A549 (cell line): ENCODE data around the gene KRT15. TPM values are rescaled to one million over a fixed set of nuclear protein-coding genes. Genes with fewer than 3 reads are reported as not detected.

ENCODE experiments used
- ATAC-seq, 2 experiments: fragments of 200-7000 bp in 1 of 2; fragments of >200 bp in 1 of 2; cut with Nextera tagmentation in 1 of 2; cut with Tn5 transposase in 1 of 2; 3 replicates each; pipeline versions ENCODE4 v1.8.0 to v1.9.1; 2018 to 2020; ENCODE audit warnings: mild to moderate bottlenecking in 1 of 2, moderate library complexity in 1 of 2
- CTCF ChIA-PET: fragments of 300-600 bp; sonication (Branson Sonifier 250); formaldehyde crosslinking; extraction: SDS; loops from one replicate; lab custom pipeline; 2021; ENCODE audit warnings: antibody characterized with exemption, inconsistent platforms; lab: Yijun Ruan, JAX
- POLR2A ChIA-PET: fragments of 350-600 bp; formaldehyde crosslinking; extraction: SDS; loops from one replicate; lab custom pipeline; 2021; ENCODE audit warnings: antibody characterized with exemption, inconsistent platforms; lab: Yijun Ruan, JAX
- DNase-seq, 2 experiments: peaks; one replicate each; pipeline versions ENCODE4 v3.0.0 to v3.0.0-alpha.2; 2011 to 2016; ENCODE audit warnings: low read depth in 1 of 2, low spot score in 1 of 2
- FAIRE-seq: peaks from 2 replicates; lab custom pipeline; 2011; peaks lifted over from hg19 to GRCh38; lab: Jason Lieb, UNC
- H3K27ac ChIP-seq, 2 experiments: fragments of >200 bp; sonication (Bioruptor Twin); formaldehyde crosslinking; 3 replicates each; pipeline ENCODE4 v1.5.1; 2016 to 2017
- H3K4me1 ChIP-seq: fragments of >200 bp; sonication (Bioruptor Twin); formaldehyde crosslinking; 3 replicates; pipeline ENCODE4 v1.6.1; 2016
- H3K4me2 ChIP-seq: fragments of >200 bp; sonication (Bioruptor Twin); formaldehyde crosslinking; 3 replicates; pipeline ENCODE4 v1.6.1; 2016
- H3K4me3 ChIP-seq: fragments of >200 bp; sonication (Bioruptor Twin); formaldehyde crosslinking; 3 replicates; pipeline ENCODE4 v1.5.1; 2016
- H3K9me3 ChIP-seq: fragments of >200 bp; sonication (Bioruptor Twin); formaldehyde crosslinking; 3 replicates; pipeline ENCODE4 v1.6.1; 2016
- BHLHE40 ChIP-seq: IDR thresholded peaks from 2 replicates; pipeline ENCODE4 v1.6.1; 2012; ENCODE audit warnings: low read depth, low read length, inconsistent platforms
- CBX2 ChIP-seq: fragments of 200-600 bp; sonication (generic); IDR thresholded peaks from 2 replicates; pipeline ENCODE4 v1.6.1; 2016; ENCODE audit warnings: low read depth, mild to moderate bottlenecking, borderline replicate concordance
- CHD2 ChIP-seq: fragments of 150-350 bp; IDR thresholded peaks from 2 replicates; pipeline ENCODE4 v1.6.1; 2014; ENCODE audit warnings: low read length; ENCODE audit not compliant: partially characterized antibody
- EP300 ChIP-seq, 2 experiments: fragments of >200 bp; sonication (Bioruptor Twin); formaldehyde crosslinking; IDR thresholded peaks; 2 replicates in 1 of 2; 3 replicates in 1 of 2; pipeline ENCODE4 v1.6.1; 2016 to 2017
- FOSB ChIP-seq: fragments of 250-450 bp; sonication (Bioruptor Pico); IDR thresholded peaks from 2 replicates; pipeline ENCODE4 v1.5.0; 2020; ENCODE audit warnings: mild to moderate bottlenecking, moderate library complexity
- HDAC2 ChIP-seq: fragments of 200-600 bp; sonication (generic); IDR thresholded peaks from 2 replicates; pipeline ENCODE4 v1.6.1; 2016
- HEYL ChIP-seq: fragments of 250-450 bp; sonication (Bioruptor Pico); IDR thresholded peaks from 2 replicates; pipeline ENCODE4 v1.8.0; 2021; ENCODE audit warnings: mild to moderate bottlenecking, moderate library complexity
- HOXA7 ChIP-seq: fragments of 250-450 bp; sonication (Bioruptor Pico); IDR thresholded peaks from 2 replicates; pipeline ENCODE4 v1.5.0; 2020; ENCODE audit warnings: mild to moderate bottlenecking, moderate library complexity
- JUN ChIP-seq, 2 experiments: fragments of >200 bp; sonication (Bioruptor Twin); formaldehyde crosslinking; IDR thresholded peaks; 2 replicates in 1 of 2; 3 replicates in 1 of 2; pipeline ENCODE4 v1.6.1; 2016 to 2017
- KDM1A ChIP-seq: fragments of 200-600 bp; sonication (generic); IDR thresholded peaks from 2 replicates; pipeline ENCODE4 v1.6.1; 2016; ENCODE audit warnings: low read depth, mild to moderate bottlenecking
- KDM5A ChIP-seq: fragments of 200-600 bp; sonication (generic); IDR thresholded peaks from 2 replicates; pipeline ENCODE4 v1.6.1; 2016; ENCODE audit warnings: antibody characterized with exemption, mild to moderate bottlenecking
- MAFK ChIP-seq: fragments of 450-650 bp; IDR thresholded peaks from 2 replicates; pipeline ENCODE4 v1.6.1; 2014; ENCODE audit not compliant: partially characterized antibody
- MYC ChIP-seq: IDR thresholded peaks from 2 replicates; pipeline ENCODE4 v1.6.1; 2012; ENCODE audit warnings: mild to moderate bottlenecking, inconsistent platforms, low read length, improper control_type of control experiment, borderline replicate concordance
- POLR2A ChIP-seq: IDR thresholded peaks from 2 replicates; pipeline ENCODE4 v1.6.1; 2012; ENCODE audit warnings: mild to moderate bottlenecking, low read length
- RARB ChIP-seq: fragments of 250-450 bp; sonication (Bioruptor Pico); IDR thresholded peaks from 2 replicates; pipeline ENCODE4 v1.8.0; 2021; ENCODE audit warnings: mild to moderate bottlenecking, moderate library complexity
- RFX5 ChIP-seq: fragments of 450-650 bp; IDR thresholded peaks from 2 replicates; pipeline ENCODE4 v1.7.1; 2014; ENCODE audit warnings: antibody characterized with exemption, mild to moderate bottlenecking, moderate library complexity
- RNF2 ChIP-seq: fragments of 200-600 bp; sonication (generic); IDR thresholded peaks from 2 replicates; pipeline ENCODE4 v1.6.1; 2016; ENCODE audit warnings: low read depth, mild to moderate bottlenecking, antibody characterized with exemption, moderate library complexity, borderline replicate concordance
- TP53 ChIP-seq: fragments of 250-450 bp; sonication (Bioruptor Pico); IDR thresholded peaks from 2 replicates; pipeline ENCODE4 v1.5.0; 2021; ENCODE audit warnings: mild to moderate bottlenecking, moderate library complexity
- ZC3H11A ChIP-seq: fragments of 450-650 bp; IDR thresholded peaks from 2 replicates; pipeline ENCODE4 v1.6.1; 2014; ENCODE audit warnings: antibody characterized with exemption, mild to moderate bottlenecking
- ZNF302 ChIP-seq: fragments of 250-450 bp; sonication (Bioruptor Pico); IDR thresholded peaks from 2 replicates; pipeline ENCODE4 v1.9.0; 2021; ENCODE audit warnings: inconsistent platforms, mild to moderate bottlenecking, moderate library complexity
- ZSCAN20 ChIP-seq: fragments of 250-450 bp; sonication (Bioruptor Pico); IDR thresholded peaks from 2 replicates; pipeline ENCODE4 v1.8.0; 2022; ENCODE audit warnings: mild to moderate bottlenecking, moderate library complexity
- WGBS: methylation state at CpG from one replicate; pipeline ENCODE4 v1.1.6; 2017; ENCODE audit errors: missing lambda C conversion rate; 5-methylcytosine and 5-hydroxymethylcytosine counted together
- polyA plus RNA-seq, 4 experiments: library from polyadenylated mRNA; depleted of rRNA in 3 of 4; stranded (reverse); fragments of >200 nt; fragmentation: RNase III in 1 of 4; extraction: RNeasy Plus Mini Kit Qiagen cat#74134 plus additional on column Dnase treatment in 1 of 4; gene quantifications; 2 replicates in 3 of 4; 3 replicates in 1 of 4; pipeline ENCODE4 v1.2.3, GENCODE V29; 2011 to 2017
- TF ChIP-seq, protein P1 (sequence below): IDR thresholded peaks from 2 replicates; pipeline ENCODE4 v1.6.1; 2012; ENCODE audit warnings: low read depth, borderline replicate concordance
- TF ChIP-seq, protein P2 (sequence below): IDR thresholded peaks from 2 replicates; pipeline ENCODE4 v1.6.1; 2012
- TF ChIP-seq, protein P3 (sequence below): fragments of >200 bp; sonication (Bioruptor Twin); formaldehyde crosslinking; IDR thresholded peaks from 3 replicates; pipeline ENCODE4 v1.5.1; 2016

KRT15 gene
- polyA plus RNA-seq, 2 of the 4 experiments (the other 2 are of a cell fraction): 0.62 to 2.1 TPM

DNA sequence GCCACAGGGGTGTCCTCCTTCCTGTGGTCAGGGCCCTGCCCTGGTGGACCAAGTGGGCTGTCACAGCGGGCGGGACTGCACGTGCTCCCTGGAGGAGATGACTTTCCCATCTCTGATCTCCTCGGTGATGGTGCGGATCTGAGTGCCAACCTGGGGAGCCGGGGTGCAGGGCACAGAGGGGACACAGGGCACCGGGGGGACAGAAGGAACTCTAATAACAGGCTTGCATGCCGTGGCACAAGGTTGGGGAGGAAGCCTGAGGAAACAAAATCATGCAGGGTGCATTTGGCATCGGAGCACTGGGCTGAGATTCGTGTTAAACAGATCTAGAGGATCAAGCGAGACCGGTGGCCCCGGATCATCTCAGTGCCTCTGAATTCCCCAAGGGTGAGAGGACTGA lies 32.4 kb downstream of the KRT15 start:
- POLR2A ChIA-PET: no interaction called here
- no peaks in the 10 kb centered on the region for H3K9me3 ChIP-seq
- DNase-seq: no peak
- TF ChIP-seq HOXA7 (no peak), CBX2 (no peak), TP53 (CRISPR knock-in tag) (no peak), HDAC2 (no peak), KDM5A (no peak), RNF2 (no peak), MAFK (no peak), ZSCAN20 (CRISPR knock-in tag) (no peak), MYC (no peak), CHD2 (no peak), POLR2A (no peak), RFX5 (no peak), RARB (CRISPR knock-in tag) (no peak), JUN (IDR thresholded peaks at IDR 0.05) (no peak)
- TF ChIP-seq, protein P1, sequence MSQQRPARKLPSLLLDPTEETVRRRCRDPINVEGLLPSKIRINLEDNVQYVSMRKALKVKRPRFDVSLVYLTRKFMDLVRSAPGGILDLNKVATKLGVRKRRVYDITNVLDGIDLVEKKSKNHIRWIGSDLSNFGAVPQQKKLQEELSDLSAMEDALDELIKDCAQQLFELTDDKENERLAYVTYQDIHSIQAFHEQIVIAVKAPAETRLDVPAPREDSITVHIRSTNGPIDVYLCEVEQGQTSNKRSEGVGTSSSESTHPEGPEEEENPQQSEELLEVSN: no peak
- TF ChIP-seq, protein P2, sequence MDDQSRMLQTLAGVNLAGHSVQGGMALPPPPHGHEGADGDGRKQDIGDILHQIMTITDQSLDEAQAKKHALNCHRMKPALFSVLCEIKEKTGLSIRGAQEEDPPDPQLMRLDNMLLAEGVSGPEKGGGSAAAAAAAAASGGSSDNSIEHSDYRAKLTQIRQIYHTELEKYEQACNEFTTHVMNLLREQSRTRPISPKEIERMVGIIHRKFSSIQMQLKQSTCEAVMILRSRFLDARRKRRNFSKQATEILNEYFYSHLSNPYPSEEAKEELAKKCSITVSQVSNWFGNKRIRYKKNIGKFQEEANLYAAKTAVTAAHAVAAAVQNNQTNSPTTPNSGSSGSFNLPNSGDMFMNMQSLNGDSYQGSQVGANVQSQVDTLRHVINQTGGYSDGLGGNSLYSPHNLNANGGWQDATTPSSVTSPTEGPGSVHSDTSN: no peak
- TF ChIP-seq, all 56 proteins: peak for 0
- no peak overlapping the region for H3K4me2 ChIP-seq
- no peak overlapping the region for H3K27ac ChIP-seq
- WGBS: 71% methylated on average over 13 of the region's 13 CpGs
- ATAC-seq (no peak), FAIRE-seq (no peak)
- CTCF ChIA-PET: interaction anchor here (0.8 to 13.1 kb wide), 9 partner anchors 10 to 179 kb away, joined by 3 to 119 read pairs (median 3); partner anchors contain the start of gene KRT32
- H3K4me3 ChIP-seq: no peak overlapping the region
- H3K4me1 ChIP-seq: no peaks in the 10 kb centered on the region

DNA sequence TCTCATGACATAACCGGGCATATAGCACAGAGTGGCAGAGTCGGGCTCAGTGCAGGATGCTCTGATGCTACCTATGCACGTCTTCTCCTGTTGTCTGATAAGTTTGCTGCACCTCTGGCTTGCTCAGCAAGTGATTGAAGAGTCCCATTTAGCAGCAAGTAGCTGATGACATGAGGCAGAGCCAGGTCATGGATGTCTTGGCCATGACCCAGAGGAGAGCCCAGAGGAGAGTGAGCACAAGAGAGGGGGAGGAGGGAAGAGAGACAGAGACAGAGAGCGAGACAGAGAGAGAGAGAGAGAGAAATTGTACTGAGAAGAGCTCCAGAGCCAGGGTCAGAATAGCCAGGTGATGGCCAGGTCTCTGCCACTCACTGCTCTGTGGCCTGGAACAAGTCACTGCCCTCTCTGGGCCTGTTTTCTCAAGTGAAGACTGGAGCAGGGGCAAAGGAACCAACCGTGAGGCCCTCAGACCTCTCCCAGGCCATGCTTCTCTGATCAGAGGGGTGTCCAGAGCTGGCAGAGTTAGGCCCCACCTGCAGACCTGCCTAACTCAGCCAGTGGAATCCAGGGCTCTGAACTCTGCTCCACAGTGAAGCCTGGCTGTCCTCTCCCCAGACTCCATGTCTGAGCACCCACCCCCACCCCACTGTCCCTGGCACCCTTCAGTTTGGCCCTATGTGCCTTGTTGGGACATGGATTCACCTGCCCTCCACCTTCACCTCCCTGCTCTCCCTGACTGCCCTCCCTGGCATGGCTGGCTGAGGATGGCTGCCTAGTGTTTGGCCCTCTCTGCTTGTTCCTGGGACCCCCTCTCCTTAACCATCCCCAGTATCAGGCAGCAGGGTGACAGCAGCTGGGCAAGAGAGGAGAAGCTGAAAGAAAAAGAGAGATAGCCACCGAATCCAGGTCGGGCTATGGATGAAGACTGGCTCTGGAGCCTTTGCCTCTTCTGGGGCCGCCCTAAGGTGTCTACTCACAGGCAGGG lies 33.5 kb downstream of the KRT15 start:
- ChIA-PET POLR2A (no interaction called here), CTCF (interaction anchor here (0.6 to 5.7 kb wide), 8 partner anchors 10 to 630 kb away, joined by 3 to 31 read pairs (median 5); no protein-coding TSS in a partner anchor)
- WGBS: 66% methylated on average over 8 of the region's 8 CpGs

More for the DNA sequence above, 33.5 kb downstream of the KRT15 start:
- H3K4me3 ChIP-seq: no peak overlapping the region
- H3K27ac ChIP-seq: no peak overlapping the region
- H3K4me1 ChIP-seq: no peaks in the 10 kb centered on the region
- FAIRE-seq (no peak), ATAC-seq (no peak)
- no peak for TF ChIP-seq FOSB (CRISPR knock-in tag)
- TF ChIP-seq CBX2: no peak
- no peak for TF ChIP-seq HEYL (CRISPR knock-in tag)
- TF ChIP-seq BHLHE40: no peak
- TF ChIP-seq RNF2: no peak
- TF ChIP-seq KDM1A: no peak
- no peak for TF ChIP-seq EP300 (IDR thresholded peaks at IDR 0.05)
- TF ChIP-seq, protein P3, sequence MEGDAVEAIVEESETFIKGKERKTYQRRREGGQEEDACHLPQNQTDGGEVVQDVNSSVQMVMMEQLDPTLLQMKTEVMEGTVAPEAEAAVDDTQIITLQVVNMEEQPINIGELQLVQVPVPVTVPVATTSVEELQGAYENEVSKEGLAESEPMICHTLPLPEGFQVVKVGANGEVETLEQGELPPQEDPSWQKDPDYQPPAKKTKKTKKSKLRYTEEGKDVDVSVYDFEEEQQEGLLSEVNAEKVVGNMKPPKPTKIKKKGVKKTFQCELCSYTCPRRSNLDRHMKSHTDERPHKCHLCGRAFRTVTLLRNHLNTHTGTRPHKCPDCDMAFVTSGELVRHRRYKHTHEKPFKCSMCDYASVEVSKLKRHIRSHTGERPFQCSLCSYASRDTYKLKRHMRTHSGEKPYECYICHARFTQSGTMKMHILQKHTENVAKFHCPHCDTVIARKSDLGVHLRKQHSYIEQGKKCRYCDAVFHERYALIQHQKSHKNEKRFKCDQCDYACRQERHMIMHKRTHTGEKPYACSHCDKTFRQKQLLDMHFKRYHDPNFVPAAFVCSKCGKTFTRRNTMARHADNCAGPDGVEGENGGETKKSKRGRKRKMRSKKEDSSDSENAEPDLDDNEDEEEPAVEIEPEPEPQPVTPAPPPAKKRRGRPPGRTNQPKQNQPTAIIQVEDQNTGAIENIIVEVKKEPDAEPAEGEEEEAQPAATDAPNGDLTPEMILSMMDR: no peak
- no peak for TF ChIP-seq KDM5A
- TF ChIP-seq ZNF302: no peak
- no peak for TF ChIP-seq RARB (CRISPR knock-in tag)
- TF ChIP-seq ZC3H11A: no peak
- TF ChIP-seq RFX5: no peak
- TF ChIP-seq, all 56 proteins: peak for 0
- no peaks in the 10 kb centered on the region for H3K9me3 ChIP-seq
- H3K4me2 ChIP-seq: no peak overlapping the region
- DNase-seq: no peak
